H54 (cell line): ENCODE measurements around the gene F10.

Experiments used
- DNase-seq: peaks from one replicate; pipeline ENCODE4 v3.0.0; 2011; ENCODE audit warnings: low spot score, mixed read lengths; ENCODE audit not compliant: insufficient read length
- FAIRE-seq: peaks from 3 replicates; lab custom pipeline; 2011; peaks lifted over from hg19 to GRCh38; lab: Jason Lieb, UNC
- POLR2A ChIP-seq: IDR thresholded peaks from 2 replicates; pipeline ENCODE4 v1.6.1; 2011; ENCODE audit warnings: low read depth, mild to moderate bottlenecking, low read length

The F10 gene

DNA sequence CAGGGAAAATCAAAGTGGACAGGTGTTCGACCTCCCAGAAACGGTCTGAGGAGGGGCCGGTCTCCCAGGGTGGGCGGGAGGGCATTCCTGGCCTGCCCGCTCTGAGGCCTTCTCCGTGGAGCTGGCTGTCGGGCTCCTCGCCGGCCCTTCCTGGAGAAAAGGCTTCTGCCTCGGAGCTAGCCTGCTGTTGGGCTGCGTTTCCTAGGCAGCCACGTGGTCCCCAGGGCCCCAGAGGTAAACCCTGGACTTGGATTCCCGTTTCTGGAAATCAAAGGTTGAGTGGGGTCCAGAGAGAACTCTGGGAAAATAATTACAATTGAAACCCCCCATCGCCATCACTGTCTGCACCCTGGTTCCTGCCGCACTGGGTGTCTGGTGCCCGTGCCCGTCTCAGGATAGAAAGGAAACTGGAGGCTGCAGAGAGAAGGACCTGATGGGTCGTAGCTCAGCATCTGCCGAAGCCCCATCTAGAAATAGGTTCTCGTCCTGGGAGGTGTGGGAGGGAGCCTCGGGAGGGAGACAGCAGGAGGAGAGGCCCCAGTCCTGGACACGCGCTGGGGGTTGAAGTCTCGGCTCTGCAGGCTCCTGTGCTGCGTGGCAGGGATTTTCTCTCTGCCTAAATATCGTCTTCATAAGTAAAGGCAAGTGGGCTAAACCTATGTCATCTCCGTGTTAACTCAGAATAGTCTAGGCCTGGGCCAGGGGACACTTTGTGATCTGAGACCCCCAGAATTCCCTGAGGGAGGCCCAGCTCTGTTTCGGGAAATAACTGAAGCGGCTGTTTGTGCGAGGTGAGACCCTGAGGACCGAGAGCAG lies 28.2 kb downstream of the F10 start:
- no peak for DNase-seq
- no peak for FAIRE-seq
- no peak for TF ChIP-seq POLR2A

DNA sequence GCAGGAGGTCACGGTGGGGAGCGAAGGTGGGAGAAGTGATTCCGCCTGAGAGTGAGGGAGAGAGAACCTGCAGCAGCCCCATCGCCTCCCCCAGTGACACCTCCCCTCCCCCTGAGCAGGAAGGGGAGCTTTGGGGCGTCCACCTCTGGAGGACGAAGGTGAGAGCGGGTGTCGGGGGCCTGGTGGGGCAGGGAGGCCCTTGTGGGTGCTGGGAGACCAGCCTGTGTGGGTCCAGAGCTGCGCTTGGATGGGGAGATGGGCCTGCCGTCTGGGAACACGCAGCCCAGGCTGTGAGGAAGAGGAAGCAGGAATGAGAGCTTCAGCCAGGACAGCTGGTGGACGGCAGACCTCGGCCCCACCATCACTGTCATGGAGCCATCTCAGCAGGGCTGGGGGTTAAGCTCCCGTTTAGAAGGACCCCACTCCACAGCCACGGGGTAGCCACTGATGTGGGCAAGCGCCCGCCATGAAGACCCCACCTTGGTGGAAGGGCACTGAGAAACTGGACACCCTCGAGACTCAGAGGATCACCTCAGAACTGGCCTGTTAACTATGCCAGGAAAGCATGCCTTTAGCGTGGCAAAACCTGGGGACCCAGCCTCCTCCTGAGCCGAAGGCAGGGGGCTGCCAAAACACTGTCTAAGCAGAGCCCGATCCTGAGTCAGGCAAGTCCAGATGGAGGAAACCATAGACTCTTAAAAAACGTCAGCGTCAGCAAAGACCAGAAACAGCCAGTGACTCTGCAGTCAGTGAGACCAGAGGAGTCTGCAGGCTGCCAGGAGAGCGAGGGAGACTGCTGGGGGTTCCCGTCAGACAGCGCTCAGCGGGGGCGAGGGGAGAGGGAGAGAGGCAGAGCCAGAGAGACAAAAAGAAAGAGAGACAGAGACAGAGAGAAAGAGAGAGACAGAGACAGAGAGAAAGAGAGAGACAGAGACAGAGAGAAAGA lies 29.4 kb downstream of the F10 start:
- DNase-seq (no peak), FAIRE-seq (no peak)
- no peak for TF ChIP-seq POLR2A

DNA sequence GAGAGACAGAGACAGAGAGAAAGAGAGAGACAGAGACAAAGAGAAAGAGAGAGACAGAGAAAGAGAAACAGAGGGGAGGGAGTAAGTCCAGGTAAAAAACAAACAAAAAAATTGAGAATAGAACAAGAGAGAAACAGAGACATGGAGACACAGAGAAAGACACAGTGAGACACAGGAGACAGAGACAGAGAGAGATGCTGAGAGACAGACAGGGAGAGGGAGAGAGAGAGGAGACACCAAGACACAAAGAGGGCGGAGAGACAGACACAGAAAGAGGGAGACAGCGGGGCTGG lies 30.0 kb downstream of the F10 start:
- FAIRE-seq, result no peak
- TF ChIP-seq POLR2A, result no peak
- no peak for DNase-seq

DNA sequence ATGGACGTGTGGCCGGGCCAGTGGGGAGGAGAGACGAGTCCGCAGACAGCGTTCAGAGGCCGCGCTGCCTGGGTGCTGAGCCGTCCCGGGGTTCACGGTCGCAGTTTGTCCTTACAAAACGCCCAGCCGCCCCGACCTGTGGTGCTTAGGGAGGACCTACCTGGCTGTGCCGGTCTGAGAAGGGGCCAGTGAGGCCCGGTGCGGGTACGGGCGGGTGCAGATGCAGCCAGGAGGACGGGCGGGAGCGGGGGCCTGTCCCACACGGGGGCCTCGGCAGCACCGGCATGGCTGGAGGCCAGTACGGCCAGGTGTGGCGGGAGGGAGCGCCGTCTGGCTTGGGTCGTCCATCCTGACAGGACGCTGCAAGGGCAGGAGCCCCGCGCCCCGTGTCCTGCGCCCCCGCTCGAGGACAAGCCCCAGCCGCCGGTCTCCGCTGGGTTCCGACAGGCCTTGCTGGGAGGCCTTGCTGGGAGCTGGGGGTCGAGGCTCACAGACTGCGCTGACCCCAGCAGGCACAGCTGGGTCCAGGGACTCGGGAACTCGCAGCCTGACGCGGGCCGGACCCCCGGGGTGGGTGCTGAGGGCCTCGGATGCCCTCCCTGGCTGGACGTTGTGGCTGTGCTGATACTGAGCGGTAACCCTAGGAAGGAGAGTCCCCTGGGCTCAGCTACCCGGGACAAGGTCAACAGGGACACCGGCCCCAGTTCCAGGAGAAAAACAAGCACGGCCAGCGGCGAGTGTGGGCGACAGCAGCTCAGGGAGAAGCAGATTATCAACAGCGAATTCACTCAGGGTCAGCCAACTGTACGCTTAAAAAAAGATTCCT lies 30.6 kb downstream of the F10 start:
- no peak for DNase-seq
- 0 out of 2 replicates have a peak, but pooled peaks have one; percentile 10 for TF ChIP-seq POLR2A

DNA sequence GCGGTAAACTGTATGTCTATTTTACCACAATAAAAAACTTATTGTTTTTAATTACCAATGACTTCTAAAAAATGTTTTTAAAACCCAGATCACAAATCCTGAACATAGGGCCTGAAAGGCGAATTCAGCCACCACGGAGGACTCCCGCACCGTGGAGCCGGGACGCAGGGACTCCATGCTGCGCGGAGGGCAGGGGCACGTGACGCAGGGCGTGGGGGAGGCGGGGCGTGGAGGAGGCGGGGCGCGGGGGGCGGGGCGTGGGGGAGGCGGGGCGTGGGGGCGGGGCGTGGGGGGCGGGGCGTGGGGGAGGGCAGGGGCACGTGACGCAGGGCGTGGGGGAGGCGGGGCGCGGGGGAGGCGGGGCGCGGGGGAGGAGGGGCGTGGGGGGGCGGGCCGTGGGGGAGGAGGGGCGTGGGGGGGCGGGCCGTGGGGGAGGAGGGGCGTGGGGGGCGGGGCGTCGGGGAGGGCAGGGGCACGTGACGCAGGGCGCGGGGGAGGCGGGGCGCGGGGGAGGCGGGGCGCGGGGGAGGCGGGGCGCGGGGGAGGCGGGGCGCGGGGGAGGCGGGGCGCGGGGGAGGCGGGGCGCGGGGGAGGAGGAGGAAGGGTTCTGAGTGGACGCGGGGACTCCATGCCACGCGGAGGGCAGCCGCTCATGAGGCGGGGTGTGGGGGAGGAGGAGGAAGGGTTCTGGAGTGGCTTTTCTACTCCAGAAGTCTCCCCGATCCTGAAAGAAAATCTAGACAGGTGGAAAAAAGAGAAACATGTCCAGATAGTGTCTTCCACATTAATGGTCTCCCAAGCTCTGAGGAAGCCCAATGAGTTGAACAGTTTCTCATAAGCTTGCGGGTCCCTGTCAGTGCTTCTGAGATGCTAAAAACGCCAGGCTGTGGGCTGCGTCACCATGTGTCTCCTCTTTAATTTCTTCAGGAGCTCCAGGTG lies 31.5 kb downstream of the F10 start:
- DNase-seq, result peak; percentile 90
- TF ChIP-seq POLR2A, result peak; percentile 56
- no peak for FAIRE-seq

More for the DNA sequence above, 30.6 kb downstream of the F10 start:
- FAIRE-seq, result no peak

DNA sequence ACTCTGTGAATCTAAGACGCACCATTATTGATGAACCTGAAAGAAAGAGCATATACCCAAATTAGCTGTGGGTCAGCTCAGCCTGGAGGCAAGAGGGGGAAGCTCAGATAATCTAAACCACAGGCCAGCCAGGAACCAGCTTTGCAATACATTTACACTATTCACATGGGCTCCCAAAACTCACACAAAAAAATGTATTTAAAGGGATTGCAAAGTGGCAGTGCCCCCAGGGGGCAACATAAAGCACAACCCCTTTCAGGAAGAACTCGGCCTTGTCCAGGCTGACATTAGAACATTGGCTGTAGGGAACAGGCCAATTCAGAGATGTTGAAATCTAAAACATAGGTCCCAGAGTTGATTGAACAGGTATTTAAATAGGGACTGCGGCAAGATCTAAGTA lies 32.6 kb downstream of the F10 start:
- FAIRE-seq, result no peak
- no peak for DNase-seq
- TF ChIP-seq POLR2A, result no peak

DNA sequence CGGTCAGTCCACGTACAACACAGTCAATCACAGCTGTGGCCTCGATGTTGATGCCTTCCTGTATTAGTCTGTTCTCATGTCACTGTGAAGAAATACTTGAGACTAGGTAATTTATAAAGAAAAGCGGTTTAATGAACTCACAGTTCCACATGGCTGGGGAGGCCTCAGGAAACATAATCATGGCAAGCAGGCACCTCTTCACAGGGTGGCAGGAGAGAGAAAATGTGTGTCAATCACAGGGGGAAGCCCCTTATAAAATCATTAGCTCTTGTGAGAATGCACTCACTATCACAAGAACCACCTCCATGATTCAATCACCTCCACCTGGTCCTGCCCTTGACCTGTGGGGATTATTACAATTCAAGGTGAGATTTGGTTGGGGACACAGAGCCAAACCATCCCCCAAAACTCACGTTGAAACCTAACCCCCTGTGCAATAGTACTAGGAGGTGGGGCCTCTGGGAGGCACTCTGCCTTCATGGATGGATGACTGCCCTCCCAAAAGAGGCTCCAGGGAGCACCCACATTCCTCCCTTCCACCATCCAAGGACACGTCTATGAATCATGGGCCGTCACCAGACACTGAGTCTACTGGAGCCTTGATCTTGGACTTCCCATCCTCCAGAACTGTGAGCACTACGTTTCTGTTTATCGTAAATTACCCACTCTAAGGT lies 33.5 kb downstream of the F10 start:
- no peak for DNase-seq
- no peak for TF ChIP-seq POLR2A

DNA sequence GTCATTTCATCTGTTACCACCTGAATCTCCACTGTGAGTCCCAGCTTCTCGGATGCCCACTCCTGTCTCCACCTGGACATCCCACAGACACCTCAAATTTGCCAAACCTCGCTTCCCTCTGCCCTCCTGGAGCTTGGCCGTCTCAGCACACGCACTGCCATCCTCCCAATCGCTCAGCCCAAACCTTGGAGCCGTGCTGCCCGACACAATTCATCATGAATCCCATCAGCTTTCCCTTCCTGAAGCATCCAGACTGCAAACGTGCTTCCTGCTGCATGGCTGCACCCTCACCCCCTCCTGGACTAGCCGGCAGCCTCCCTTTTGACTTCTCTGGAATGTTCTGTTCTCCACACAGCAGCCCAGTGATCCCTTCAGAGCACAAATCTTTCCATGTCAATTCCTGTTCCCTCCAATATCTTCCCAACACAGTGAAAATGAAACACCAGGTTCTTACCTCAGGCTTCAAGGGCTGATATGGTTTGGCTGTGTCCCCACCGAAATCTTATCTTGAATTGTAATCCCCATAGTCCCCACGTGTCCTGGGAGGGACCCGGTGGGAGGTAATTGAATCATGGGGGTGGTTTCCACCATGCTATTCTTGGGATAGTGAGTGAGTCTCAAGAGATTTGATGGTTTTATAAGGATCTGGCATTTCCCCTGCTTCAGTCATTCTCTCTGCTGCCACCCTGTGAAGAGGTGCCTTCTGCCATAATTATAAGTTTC lies 34.8 kb downstream of the F10 start:
- DNase-seq (no peak), FAIRE-seq (no peak)
- no peak for TF ChIP-seq POLR2A

More for the DNA sequence above, 33.5 kb downstream of the F10 start:
- no peak for FAIRE-seq

DNA sequence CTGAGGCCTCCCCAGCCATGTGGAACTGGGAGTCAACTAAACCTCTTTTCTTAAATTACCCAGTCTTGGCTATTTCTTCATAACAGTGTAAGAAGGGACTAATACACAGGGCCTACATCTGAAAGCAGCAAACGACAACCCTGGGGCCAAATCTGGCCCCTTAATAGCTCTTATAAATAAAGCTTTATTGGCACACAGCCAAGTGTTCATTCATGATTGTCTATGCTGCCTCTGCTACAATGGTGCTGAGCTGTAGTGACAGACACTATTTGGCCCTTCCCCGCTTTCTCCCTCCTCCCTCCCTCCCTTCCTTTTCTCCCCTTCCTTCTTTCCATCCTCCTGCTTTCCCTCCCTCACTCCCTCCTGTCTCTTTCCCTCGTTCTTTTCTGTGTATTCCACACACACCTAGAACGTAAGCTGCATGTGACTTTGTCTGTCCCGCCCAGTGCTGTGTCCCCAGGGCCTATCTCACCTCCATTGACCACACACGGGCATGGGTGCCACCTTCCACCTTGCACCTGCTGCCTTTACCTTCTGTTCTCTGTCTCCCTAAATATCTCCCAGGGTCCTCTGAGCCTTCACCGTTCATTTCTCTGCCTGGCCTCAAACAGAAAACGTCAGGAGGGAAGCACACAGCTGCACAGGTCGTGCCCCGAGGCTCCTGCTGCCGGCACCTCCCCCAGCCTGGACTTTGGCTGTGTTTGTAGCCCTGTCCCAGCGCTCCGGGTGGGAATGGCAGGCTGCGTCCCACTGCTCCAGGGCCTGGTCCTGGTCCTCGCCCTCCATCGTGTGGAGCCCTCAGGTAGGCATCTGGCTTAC lies 35.5 kb downstream of the F10 start, which contains the start of gene PROZ:
Gene PROZ, plus strand, starts transcription at position 720 of the 819 bp plus-strand sequence. Its CDS starts 13 bp downstream, at position 733.
- FAIRE-seq (no peak), DNase-seq (no peak)
- no peak for TF ChIP-seq POLR2A

DNA sequence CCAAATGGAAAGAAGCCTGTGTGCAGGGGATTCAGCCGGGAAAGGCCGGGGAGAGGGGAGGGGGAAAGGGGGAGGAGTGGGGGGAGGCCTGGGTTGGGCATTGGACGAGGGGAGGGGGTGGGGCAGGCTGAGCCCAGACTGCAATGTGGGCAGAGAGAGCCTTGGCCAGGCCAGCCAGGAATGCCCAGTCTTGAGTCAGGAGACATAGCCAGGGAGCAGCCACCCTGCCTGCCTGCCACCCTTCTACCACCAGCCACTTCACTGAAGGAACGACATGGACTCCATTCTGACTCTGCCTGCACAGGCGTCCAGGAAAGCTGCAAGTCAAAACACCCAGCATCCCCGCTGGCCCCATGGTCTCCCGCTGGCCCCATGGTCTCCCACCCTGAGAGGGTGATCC lies 36.3 kb downstream of the F10 start:
- no peak for TF ChIP-seq POLR2A
- no peak for DNase-seq
- no peak for FAIRE-seq

DNA sequence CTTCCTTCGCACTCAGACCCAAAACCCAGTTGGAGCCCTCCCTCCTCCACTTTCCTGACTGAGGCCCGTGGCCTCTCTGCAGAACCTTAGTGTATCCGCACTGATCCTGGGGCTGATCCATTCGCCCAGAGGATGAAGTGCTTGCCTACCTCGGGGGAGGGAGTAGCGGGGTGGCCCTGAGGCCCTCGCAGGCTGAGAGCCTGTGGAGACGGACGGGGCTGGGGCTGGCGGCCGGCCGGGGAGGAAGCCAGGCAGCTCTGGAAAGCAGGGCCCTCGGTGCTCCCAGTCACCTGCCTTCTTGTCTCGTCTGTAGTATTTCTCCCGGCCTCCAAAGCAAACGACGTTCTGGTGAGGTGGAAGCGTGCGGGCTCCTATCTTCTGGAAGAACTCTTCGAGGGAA lies 37.1 kb downstream of the F10 start:
- TF ChIP-seq POLR2A, result no peak
- FAIRE-seq (no peak), DNase-seq (no peak)
